Muscle layer of duodenum (tissue), 2 donors: ENCODE measurements around the gene SLC6A7.

ENCODE experiments used
- H3K27ac ChIP-seq: one replicate; pipeline ENCODE4 v1.7.0; 2013; ENCODE audit warnings: mild to moderate bottlenecking, low read length
- H3K27me3 ChIP-seq: one replicate; pipeline ENCODE4 v1.7.0; 2013; ENCODE audit warnings: low read depth, mild to moderate bottlenecking, control low read depth, low read length
- H3K36me3 ChIP-seq, 2 donors: one replicate each; pipeline ENCODE4 v1.7.0; 2013; ENCODE audit warnings: low read length in 2 of 2, control low read depth in 1 of 2, mild to moderate bottlenecking in 1 of 2; ENCODE audit not compliant: insufficient read depth in 2 of 2, control insufficient read depth in 1 of 2
- H3K4me1 ChIP-seq, 2 donors: one replicate each; pipeline ENCODE4 v1.7.0; 2013; ENCODE audit warnings: low read length in 2 of 2, mild to moderate bottlenecking in 2 of 2, control low read depth in 1 of 2, moderate library complexity in 1 of 2; ENCODE audit not compliant: insufficient read depth in 2 of 2, control insufficient read depth in 1 of 2
- H3K4me3 ChIP-seq, 2 donors: one replicate each; pipeline ENCODE4 v1.7.0; 2013; ENCODE audit warnings: low read length in 2 of 2, low read depth in 1 of 2, mild to moderate bottlenecking in 1 of 2
- H3K9me3 ChIP-seq, 2 donors: one replicate each; pipeline ENCODE4 v1.7.0; 2013; ENCODE audit warnings: low read length in 2 of 2, control low read depth in 1 of 2, mild to moderate bottlenecking in 1 of 2; ENCODE audit not compliant: control insufficient read depth in 1 of 2
- donor health status: healthy.

The SLC6A7 gene

GRCh38 chr5:150239099-150239793 lies 49.4 kb downstream of the SLC6A7 start:
- Histone ChIP-seq H3K27ac (no peak overlapping the region), H3K27me3 (no peaks in the 10 kb centered on the region), H3K9me3 (no peaks in the 10 kb centered on the region), H3K36me3 (no peaks in the 10 kb centered on the region), H3K4me1 (no peaks in the 10 kb centered on the region), H3K4me3 (no peak overlapping the region)

GRCh38 chr5:150239794-150240122 lies 49.9 kb downstream of the SLC6A7 start:
- Histone ChIP-seq H3K27ac (no peak overlapping the region), H3K36me3 (no peaks in the 10 kb centered on the region), H3K9me3 (no peaks in the 10 kb centered on the region), H3K4me1 (no peaks in the 10 kb centered on the region), H3K4me3 (no peak overlapping the region), H3K27me3 (no peaks in the 10 kb centered on the region)

DNA sequence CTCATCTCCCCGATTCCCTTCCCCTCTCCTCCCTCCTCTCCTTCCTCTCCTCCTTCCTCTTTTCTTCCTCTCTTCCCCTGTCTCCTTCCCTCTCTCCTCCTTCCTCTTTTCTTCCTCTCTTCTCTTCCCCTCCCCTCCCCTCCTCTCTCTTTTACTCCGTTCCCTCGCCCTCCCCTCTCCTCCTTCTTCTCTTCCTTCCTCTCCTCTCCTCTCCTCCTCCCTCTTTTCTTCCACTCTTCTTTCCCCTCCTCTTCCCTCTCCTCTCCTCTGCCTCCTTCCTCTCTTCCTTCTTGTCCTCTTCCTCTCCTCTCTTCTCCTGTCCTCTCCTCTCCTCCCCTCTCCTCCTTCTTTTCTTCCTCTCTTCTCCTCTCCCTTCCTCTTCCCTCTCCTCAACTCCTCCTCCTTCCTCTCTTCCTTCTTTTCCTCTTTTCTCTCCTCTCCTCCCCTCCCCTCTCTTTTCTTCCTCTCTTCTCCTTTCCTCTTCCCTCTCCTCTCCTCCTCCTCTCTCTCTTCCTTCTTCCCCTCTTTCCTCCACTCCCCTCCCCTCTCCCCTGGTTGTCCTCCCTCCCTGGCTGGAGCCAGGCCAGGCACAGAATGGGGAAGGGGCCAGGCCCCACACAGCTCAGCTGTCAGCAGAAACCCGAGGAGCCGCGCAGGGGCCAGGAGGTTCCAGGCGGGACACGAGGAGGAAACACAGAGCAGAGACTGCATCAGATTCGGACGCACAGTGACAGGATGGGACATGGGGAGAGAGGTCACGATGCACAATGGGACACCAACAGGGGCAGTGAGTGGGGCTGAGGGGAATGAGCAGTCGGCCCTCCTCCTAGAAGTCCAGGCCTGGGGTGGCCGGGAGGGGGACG lies 51.7 kb downstream of the SLC6A7 start:
- Histone ChIP-seq H3K36me3 (no peaks in the 10 kb centered on the region), H3K4me1 (peaks cover 0 to 12% of the 10 kb centered on the region in 2 donors), H3K9me3 (no peaks in the 10 kb centered on the region), H3K27ac (no peak overlapping the region), H3K4me3 (no peak overlapping the region), H3K27me3 (no peaks in the 10 kb centered on the region)

DNA sequence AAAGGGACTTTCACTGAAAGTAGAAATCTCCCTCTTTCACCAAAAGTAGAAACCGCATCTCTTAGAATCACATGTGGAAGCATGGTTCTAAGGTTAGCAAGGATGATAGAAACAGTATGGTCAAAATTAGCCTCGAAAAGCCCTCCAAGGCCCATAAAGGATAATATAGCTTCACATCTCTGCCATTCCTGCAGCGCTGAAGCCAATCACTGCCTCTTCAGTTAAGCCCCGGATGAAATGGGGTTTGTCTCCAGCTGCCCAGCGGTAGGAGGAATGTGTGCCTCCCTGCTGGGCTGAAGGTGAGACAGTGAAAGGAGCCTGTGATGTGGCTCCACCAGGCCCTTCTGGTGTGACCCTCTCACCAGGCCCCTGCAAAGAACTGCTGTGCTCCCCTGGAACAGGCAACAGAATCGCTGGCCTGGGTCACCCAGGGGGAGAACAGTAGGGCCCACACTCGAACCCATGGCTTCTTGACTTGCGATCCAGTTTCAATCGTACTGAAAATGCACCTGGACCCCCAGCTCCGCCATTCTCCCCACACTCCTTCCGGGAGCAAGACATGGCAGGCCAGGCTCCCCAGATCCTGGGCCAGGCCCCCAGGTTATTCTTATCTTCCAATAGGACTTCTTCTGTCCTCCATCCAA lies 52.5 kb downstream of the SLC6A7 start:
- Histone ChIP-seq H3K27ac (no peak overlapping the region), H3K4me3 (no peak overlapping the region), H3K36me3 (no peaks in the 10 kb centered on the region), H3K4me1 (peaks cover 0 to 12% of the 10 kb centered on the region in 2 donors), H3K27me3 (no peaks in the 10 kb centered on the region), H3K9me3 (no peaks in the 10 kb centered on the region)

DNA sequence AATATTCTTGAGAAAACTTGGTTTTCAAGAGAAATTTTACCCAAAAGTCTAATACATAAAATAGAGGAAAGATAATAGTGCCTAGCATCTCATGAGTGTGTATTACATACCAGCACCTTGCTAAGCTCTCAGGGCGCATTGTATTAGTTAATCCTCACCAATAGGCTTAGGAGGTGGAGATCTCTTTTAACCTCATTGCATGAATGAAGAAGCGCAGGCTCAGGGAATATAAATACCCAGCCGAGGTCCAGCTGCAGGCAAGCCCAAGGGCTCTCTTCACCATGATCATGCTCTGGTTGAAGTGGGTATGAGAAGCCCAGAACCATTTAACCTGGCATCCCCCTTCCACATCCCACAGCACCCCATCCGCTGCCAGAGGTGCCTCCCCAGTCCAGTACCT lies 53.7 kb downstream of the SLC6A7 start:
- Histone ChIP-seq H3K4me1 (peaks cover 0 to 12% of the 10 kb centered on the region in 2 donors), H3K9me3 (no peaks in the 10 kb centered on the region), H3K27ac (no peak overlapping the region), H3K4me3 (no peak overlapping the region), H3K27me3 (no peaks in the 10 kb centered on the region), H3K36me3 (no peaks in the 10 kb centered on the region)

DNA sequence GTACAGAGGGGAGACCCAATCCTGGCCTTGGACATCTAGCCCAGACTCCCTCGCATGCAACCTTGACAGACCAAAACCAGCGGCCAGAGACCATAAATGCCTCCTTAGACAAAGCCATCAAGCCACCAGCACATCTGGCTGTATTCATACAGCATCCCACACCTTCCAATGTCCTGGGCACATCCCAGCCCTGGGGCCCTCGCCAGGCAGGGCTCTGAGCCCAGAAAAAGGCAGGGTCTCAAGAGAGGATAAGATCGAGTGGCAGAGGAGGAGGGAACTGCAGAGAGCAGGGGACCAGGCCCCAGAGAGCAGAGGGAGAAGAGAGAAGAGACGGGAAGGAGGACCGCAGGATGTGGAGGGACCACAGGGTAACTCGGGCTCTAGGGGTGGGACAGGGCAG lies 54.3 kb downstream of the SLC6A7 start:
- H3K4me1 ChIP-seq = peaks cover 0 to 12% of the 10 kb centered on the region in 2 donors
- no peaks in the 10 kb centered on the region for H3K36me3 ChIP-seq
- no peaks in the 10 kb centered on the region for H3K9me3 ChIP-seq
- H3K27me3 ChIP-seq = no peaks in the 10 kb centered on the region
- no peak overlapping the region for H3K27ac ChIP-seq
- H3K4me3 ChIP-seq = no peak overlapping the region

- Histone ChIP-seq H3K9me3 (no peaks in the 10 kb centered on the region), H3K27me3 (no peaks in the 10 kb centered on the region), H3K27ac (no peak overlapping the region), H3K4me1 (peaks cover 0 to 12% of the 10 kb centered on the region in 2 donors), H3K4me3 (no peak overlapping the region), H3K36me3 (no peaks in the 10 kb centered on the region)
These were observed 55.4 kb downstream of the SLC6A7 start for GRCh38 chr5:150245111-150245789.

DNA sequence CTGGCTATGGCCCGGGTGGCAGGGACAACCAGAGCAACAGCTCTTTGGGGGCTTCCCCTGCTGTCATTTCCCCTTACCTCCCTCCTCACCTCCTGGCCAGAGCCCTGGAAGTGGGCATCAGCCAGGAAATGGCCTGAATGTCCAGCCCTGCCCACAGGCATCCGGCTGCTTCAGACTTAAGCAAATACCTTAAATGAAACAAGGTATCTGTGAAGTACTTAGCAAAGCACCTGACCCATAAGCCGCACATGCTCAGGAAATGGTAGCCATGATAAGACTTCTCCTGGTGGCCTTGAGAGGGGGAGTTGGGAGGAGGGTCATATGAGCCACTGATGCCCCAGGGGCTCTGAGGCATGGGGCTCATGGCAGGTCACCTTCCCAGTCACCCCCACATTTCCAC lies 55.9 kb downstream of the SLC6A7 start:
- no peak overlapping the region for H3K4me3 ChIP-seq
- H3K4me1 ChIP-seq = peaks cover 0 to 12% of the 10 kb centered on the region in 2 donors
- H3K27me3 ChIP-seq = no peaks in the 10 kb centered on the region
- no peaks in the 10 kb centered on the region for H3K9me3 ChIP-seq
- no peak overlapping the region for H3K27ac ChIP-seq
- no peaks in the 10 kb centered on the region for H3K36me3 ChIP-seq

- Histone ChIP-seq H3K36me3 (no peaks in the 10 kb centered on the region), H3K4me1 (peaks cover 0 to 12% of the 10 kb centered on the region in 2 donors), H3K4me3 (no peak overlapping the region), H3K27me3 (no peaks in the 10 kb centered on the region), H3K27ac (no peak overlapping the region), H3K9me3 (no peaks in the 10 kb centered on the region)
These were observed 56.6 kb downstream of the SLC6A7 start for GRCh38 chr5:150246429-150246828.

DNA sequence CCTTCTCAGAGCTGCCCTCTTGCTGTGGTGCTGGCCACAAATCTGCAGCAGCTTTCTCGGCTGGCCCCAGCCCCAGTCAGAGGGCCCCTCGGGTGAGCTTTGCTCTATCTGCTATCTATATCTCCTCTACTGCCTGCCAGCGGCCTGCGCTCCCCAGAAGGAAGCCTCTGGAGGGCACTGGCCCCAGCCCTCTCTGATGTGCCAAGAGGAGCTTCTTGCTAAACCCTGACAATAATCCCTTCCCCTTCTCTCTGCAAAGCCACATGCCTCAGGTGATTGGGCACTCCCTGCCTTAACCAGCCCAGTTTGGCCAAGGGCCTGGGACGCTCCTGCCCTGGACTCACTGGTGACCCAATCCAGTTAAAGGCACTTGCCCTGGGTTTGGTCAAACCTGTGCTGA lies 57.0 kb downstream of the SLC6A7 start:
- H3K27ac ChIP-seq = no peak overlapping the region
- H3K27me3 ChIP-seq = no peaks in the 10 kb centered on the region
- H3K4me3 ChIP-seq = no peak overlapping the region
- peaks cover 0 to 12% of the 10 kb centered on the region in 2 donors for H3K4me1 ChIP-seq
- H3K36me3 ChIP-seq = no peaks in the 10 kb centered on the region
- no peaks in the 10 kb centered on the region for H3K9me3 ChIP-seq

DNA sequence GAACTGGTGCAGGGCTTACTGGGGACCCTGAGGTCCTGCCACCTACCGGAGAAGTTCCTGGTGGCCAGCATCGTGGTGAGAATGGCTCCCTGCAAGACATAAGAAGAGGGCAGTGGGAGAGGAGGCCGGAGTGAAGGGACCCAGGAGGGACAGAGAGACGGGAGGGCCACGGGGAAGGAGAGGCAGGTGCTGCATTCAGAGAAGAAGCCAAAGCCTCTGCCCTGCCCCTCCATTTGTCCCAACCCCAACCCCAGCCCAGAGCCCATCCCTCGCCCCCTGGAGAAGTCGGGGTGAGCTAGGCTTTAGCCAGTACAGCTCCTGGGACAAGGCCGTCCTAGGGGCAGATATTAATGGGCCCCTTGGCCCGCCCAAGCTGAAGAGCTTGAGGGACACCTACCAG lies 57.9 kb downstream of the SLC6A7 start:
- Histone ChIP-seq H3K9me3 (no peaks in the 10 kb centered on the region), H3K4me3 (no peak overlapping the region), H3K36me3 (no peaks in the 10 kb centered on the region), H3K4me1 (peaks cover 0 to 12% of the 10 kb centered on the region in 2 donors), H3K27me3 (no peaks in the 10 kb centered on the region), H3K27ac (no peak overlapping the region)
